ES-I3 (cell line): ENCODE data around the gene ZNRF3.
"Not testable (repeated sequence)": the region's sequence is repeated elsewhere in the genome, so short reads cannot be mapped to it uniquely, and the experiment has no call there.

Source experiments
- H3K36me3 ChIP-seq: 2 replicates; pipeline ENCODE4 v1.6.1; 2013; ENCODE audit warnings: mild to moderate bottlenecking, low read length, control low read depth, moderate library complexity; ENCODE audit not compliant: insufficient read depth
- H3K4me1 ChIP-seq: 2 replicates; pipeline ENCODE4 v1.6.1; 2013; ENCODE audit warnings: mild to moderate bottlenecking, control low read depth, low read length; ENCODE audit not compliant: insufficient read depth
- H3K9ac ChIP-seq: 2 replicates; pipeline ENCODE4 v1.6.1; 2013; ENCODE audit warnings: low read depth, mild to moderate bottlenecking, low read length, moderate library complexity
- H3K9me3 ChIP-seq: 2 replicates; pipeline ENCODE4 v1.6.1; 2013; ENCODE audit warnings: mild to moderate bottlenecking, low read length, moderate library complexity; ENCODE audit not compliant: control insufficient read depth, insufficient read depth

The ZNRF3 gene

DNA sequence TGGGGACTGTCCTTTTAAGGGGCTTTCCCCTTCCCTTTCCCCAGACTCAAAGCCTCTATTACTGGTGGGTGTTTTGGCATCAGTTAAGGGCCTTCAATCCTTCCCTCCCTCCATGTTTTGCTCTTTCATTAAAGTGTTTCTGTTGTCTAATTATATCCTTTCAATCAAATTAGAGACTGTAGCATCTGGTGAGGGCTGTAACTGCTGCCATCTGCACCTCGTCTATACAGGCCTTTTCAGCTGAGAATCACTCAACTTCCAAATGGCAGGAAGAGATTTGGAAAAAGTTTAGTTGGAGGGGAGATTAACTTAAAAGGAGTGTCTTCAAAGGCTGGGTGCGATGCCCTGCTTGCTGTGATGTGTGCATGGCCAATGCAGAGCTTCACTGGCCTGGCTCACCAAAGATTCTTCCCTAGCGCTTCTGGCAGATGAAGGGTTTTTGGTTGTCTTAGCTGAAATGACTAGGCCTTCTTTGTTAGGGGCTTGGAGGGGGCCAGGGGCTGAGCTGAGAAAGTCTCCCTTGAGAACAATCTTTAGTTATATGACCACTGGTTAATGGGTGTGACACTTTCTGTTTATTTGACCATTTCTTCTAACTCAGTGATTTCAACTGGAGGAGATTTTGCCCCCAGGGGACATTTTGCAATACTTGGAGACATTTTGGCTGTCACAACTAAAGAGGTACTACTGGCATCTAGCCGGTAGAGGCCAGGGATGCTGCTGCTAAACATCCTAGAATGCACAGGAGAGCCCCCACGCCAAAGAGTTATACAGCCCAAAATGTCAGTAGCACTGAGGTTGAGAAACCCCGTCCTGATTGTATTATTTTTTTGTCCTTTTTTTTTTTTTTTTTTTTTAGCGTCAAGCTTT lies 197.0 kb downstream of the ZNRF3 start:
- Histone ChIP-seq H3K9me3 (no peaks in the 10 kb centered on the region), H3K9ac (no peak overlapping the region), H3K36me3 (no peaks in the 10 kb centered on the region), H3K4me1 (peaks cover 20% of the 10 kb centered on the region)

DNA sequence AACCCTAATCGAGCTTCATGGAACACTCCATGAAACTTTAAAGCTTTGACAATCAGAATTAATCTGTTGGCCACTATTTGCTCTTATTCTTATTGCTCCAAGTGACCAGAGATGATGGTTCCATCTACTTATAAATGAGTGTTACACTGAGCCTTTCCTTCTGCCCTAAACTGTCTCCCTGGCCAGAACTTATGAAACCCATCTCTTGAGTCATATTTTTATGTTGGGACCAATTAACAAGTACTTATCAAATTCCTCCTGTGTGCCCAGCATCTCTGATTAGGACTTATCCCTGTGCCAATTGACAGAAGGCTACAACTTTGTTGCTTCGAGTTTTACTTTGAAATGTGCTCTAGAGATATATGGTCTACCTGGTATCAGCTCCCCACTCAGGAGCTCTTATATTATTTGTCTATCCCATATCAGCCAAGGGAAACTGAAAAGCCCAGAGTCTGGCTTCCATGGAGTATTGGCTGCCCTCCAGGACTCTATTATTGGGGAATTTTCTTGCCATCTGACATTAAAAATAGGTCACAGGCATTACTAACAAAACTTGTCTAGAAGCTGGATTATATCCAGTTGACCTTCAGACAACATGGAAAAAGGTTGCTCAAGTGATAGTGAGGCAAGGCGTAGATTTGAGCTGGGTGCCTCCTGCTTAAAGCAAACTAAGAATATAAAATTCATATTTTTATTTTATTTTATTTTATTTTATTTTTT lies 198.3 kb downstream of the ZNRF3 start:
- Histone ChIP-seq H3K4me1 (peaks cover 20% of the 10 kb centered on the region), H3K9me3 (no peaks in the 10 kb centered on the region), H3K36me3 (no peaks in the 10 kb centered on the region), H3K9ac (no peak overlapping the region)

DNA sequence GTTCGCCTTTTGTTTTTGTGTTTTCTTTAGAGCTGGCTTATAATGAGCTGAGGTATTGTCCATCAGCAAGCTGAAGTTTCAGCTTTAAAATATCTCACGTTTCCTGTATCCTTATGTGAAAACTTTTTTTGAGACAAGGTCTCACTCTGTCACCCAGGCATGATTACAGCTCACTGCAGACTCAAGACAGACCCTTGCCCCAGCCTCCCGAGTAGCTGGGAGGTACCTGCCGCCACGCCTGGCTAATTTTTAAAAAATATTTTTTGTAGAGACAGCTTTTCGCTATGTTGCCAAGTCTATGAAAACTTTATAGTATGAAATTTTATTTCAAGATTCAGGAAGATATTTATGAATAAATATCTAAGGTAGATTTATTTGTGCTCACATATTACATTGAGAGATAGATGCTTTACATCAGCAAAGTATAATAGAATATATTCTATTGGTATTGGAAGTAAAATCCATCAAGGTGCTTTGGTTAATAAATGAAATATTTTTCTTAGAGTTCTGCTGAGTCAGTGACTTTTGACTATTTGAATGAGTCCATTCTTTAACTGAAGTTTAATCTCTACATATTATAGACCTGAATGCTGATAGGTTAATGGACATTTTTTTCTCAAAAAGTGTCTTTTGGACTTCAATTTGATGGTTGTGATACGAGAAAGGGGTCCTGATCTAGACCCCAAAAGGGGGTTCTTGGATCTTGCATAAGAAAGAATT lies 199.6 kb downstream of the ZNRF3 start:
- H3K9ac ChIP-seq: no peak overlapping the region
- H3K9me3 ChIP-seq: no peaks in the 10 kb centered on the region
- H3K36me3 ChIP-seq: no peaks in the 10 kb centered on the region
- H3K4me1 ChIP-seq: peaks cover 20% of the 10 kb centered on the region

DNA sequence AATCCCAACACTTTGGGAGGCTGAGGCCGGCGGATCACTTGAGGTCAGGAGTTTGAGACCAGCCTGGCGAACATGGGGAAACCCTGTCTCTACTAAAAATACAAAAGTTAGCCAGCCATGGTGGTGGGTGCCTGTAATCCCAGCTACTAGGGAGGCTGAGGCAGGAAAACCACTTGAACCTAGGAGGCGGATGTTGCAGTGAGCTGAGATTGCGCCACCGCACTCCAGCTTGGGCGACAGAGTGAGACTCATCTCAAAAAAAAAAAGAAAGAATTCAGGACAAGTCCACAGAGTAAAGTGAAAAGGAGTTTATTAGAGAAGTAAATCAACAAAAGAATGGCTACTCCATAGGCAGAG lies 200.2 kb downstream of the ZNRF3 start:
- peaks cover 19% of the 10 kb centered on the region for H3K4me1 ChIP-seq
- not testable (repeated sequence) for H3K9me3 ChIP-seq, H3K9ac ChIP-seq, H3K36me3 ChIP-seq

DNA sequence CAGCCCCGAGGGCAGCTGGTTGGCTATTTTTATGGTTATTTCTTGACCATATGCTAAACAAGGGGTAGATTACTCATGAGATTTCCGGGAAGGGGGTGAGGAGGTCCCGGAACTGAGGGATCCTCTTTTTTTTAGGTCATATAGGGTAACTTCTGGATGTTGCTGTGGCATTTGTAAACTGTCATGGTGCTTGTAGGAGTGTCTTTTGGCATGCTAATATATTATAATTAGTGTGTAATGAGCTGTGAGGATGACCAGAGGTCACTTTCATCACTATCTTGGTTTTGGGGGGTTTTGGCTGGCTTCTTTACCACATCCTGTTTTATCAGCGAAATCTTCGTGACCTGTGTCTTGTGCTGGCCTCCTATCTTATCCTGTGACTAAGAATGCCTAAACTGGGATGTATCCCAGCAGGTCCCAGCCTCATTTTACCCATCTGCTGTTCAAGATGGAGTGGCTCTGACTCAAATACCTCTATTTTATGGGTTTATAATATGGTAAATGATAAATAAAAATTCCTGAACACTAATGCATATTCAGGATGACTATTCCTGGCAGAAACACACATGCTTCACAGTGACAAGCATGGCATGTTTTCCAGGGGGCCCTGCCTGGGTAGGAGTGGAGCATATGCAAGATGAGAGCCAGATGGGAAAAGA lies 200.7 kb downstream of the ZNRF3 start:
- Histone ChIP-seq H3K9me3 (no peaks in the 10 kb centered on the region), H3K36me3 (no peaks in the 10 kb centered on the region), H3K9ac (no peak overlapping the region), H3K4me1 (peaks cover 17% of the 10 kb centered on the region)

DNA sequence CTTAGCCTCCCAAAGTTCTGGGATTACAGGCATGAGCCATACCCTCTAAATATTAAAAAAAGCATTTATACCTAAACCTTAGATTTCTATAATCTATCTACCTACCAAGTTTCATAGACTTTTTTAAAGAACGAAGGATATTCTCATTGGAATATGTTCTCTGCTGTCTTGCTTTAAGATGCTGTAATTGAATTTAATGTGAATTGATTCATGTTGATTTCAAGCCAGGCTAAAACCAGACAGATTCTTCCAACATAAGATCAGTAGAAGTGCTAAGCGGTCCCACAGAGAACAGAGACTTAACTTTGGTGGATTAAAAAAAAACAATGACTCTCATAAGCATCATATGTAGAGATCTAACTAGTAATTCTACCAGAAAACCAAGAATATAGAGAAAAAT lies 203.6 kb downstream of the ZNRF3 start:
- Histone ChIP-seq H3K4me1 (peaks cover 11% of the 10 kb centered on the region), H3K36me3 (no peaks in the 10 kb centered on the region), H3K9ac (no peak overlapping the region), H3K9me3 (no peaks in the 10 kb centered on the region)

DNA sequence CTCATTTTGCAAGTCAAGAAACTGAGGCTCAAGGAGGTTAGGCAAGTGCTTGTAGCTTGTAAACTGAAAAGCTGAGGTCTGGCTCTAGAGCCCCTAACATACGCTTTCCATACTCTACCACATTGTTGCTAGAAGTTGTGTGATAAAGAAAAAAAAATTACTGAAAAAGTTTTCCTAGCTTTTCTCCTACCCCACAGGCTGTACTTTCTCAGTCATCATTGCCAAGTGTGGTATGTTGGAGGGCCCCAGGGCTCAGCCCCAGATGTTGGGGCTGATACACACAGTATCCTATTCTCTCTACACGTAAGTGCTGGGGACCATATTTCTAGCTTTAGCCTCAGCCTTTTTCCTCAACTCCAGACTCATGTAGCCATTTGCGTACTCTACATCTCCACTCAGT lies 205.4 kb downstream of the ZNRF3 start:
- Histone ChIP-seq H3K9me3 (no peaks in the 10 kb centered on the region), H3K4me1 (no peaks in the 10 kb centered on the region; the same call in 1 of the 2 replicates), H3K9ac (no peak overlapping the region), H3K36me3 (no peaks in the 10 kb centered on the region)

DNA sequence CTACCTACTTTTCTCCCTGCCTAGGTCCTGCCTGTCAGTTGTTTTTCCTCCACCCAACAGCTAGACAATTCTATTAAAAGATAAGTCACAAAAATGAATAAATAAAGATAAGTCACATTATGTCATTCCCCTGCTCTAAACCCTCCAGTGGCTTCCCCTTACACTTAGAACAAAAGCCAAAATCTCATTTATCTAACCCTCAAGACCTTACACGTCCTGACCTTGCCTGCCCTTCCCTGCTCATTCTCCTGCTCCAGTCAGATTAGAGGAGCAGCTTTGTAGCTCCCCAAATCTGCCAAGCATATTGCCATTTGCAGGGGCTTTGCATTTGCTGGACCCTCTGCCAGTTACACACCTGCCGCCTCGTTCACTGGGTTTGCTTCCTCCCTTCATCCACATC lies 206.1 kb downstream of the ZNRF3 start:
- no peaks in the 10 kb centered on the region for H3K9me3 ChIP-seq
- H3K9ac ChIP-seq: no peak overlapping the region
- H3K4me1 ChIP-seq: no peaks in the 10 kb centered on the region; the same call in 1 of the 2 replicates
- H3K36me3 ChIP-seq: no peaks in the 10 kb centered on the region

DNA sequence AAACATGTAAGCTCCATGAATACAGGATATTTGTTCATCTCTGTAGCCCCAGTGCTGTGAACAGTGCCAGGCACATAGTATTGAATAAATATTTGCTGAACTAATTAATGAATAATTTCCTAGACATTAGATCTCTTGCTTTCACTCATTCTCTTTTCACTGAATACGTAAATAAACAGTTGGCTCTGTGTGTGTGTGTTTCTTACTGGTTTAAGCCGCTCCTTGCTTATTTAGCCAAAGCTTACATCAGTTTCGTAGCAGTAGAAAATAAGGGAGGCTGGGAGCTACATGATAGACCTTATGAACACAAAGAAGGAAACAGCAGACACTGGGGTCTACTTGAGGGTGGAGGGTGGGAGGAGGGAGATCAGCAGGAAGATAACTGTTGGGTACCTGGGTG lies 206.7 kb downstream of the ZNRF3 start:
- H3K4me1 ChIP-seq: no peaks in the 10 kb centered on the region

DNA sequence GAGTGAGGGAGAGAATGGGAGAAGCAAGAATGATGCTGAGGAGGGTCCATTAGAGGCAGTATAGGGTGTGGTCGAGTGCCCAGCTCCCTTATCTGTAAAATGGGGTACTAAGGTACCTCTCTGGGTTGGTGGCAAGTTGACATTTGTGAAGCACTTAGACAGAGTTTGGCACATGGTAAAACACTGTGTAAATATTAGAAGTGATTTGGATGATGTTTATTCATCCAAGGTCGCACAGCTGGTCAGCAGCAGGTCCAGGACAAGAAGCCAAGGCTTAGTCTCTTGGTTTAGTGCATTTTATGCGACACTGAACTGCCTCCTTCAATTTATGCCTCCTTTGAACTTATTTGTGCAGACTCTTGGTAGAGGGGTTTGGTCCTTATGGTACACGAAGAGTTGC lies 208.9 kb downstream of the ZNRF3 start:
- peaks cover 11% of the 10 kb centered on the region for H3K4me1 ChIP-seq
- H3K36me3 ChIP-seq: no peaks in the 10 kb centered on the region
- no peaks in the 10 kb centered on the region for H3K9me3 ChIP-seq
- no peak overlapping the region for H3K9ac ChIP-seq

More for the DNA sequence above, 206.7 kb downstream of the ZNRF3 start:
- Histone ChIP-seq H3K9ac (no peak overlapping the region), H3K9me3 (no peaks in the 10 kb centered on the region), H3K36me3 (no peaks in the 10 kb centered on the region)

DNA sequence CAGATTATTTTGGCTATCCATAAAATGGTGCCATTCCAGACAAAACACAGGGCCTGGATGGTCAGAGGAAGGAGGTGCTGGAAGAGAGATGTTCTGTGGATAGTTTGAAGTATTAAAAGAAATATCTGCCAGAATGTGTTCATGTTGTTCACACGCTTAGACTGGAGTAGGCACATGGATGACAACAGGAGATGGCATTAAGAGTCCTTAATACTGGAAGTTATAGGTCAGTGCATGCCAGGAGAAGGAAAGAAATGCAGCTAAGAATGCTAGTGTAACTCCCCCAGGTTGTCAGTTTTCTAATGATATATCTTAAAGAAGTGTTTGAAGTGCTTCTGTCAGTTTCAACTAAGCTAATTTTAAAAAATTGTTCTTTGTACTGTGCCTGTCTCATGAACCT lies 209.7 kb downstream of the ZNRF3 start:
- no peak overlapping the region for H3K9ac ChIP-seq
- H3K4me1 ChIP-seq: peaks cover 12% of the 10 kb centered on the region
- no peaks in the 10 kb centered on the region for H3K9me3 ChIP-seq
- H3K36me3 ChIP-seq: no peaks in the 10 kb centered on the region

DNA sequence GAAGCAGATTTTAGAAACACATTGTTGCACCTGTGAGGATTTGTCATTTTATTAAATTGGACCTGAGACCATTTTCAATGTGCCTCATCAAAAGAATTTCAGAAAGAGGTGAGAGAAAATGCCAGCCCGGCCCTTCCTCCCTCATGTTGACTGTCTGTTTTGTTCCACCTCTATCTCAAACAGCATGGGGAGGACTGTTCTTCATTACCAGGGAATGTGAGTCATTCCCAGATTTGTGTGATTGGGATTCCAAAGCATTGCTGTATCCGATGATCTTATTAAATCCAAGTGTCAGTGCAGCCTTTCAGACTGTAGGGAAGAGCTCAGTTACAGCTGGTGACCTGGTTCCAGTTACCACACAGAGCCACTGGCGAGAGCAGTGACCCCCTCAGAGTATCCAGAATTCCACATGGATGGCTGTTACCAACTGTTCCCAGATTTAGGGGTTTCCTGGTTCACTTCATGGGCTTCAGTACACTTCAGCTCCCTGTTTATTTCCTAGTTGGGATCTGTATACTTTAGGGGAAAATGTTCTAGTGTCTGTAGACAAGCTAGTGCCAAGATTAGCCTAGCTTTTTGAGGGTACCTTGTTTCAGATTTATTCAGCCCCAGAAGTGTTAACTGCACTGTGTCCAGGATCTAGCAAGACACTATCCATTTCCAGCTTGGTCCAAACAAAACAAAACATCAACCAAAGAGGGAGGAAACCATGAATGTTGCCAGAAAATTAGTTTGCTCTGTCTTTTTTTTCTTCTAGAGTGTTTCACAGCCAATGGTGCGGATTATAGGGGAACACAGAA lies 210.3 kb downstream of the ZNRF3 start:
- Histone ChIP-seq H3K4me1 (peaks cover 12% of the 10 kb centered on the region), H3K36me3 (no peaks in the 10 kb centered on the region), H3K9me3 (no peaks in the 10 kb centered on the region), H3K9ac (no peak overlapping the region)

DNA sequence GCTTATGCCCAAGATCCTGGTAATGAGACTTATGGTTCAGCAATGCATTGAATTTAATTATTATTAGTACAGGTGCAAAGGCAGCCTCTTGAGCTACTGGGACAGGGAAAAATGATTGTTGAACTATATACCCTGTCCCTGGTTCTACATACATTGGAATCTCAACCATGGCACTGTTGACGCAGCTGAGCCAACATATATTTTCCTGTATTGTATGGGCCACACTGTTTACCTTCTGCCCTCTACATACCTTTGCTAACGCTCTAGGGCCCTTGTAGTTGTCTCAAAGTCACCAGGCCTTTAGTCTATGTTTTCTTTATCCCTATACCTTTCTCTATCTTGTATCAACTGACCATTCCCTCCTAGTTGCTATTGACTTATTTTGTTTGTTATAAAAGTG lies 212.1 kb downstream of the ZNRF3 start:
- Histone ChIP-seq H3K4me1 (peaks cover 12% of the 10 kb centered on the region), H3K9me3 (no peaks in the 10 kb centered on the region), H3K36me3 (no peaks in the 10 kb centered on the region), H3K9ac (no peak overlapping the region)
